Measurements from ENCODE around the gene UCKL1.
A peak's percentile ranks its signal among the peaks of the same experiment; 100 is the strongest.
"Not testable (repeated sequence)": the region's sequence is repeated elsewhere in the genome, so short reads cannot be mapped to it uniquely, and the experiment has no call there.

The UCKL1 gene

GRCh38 chr20:63971960-63972311, 15.7 kb upstream of the UCKL1 start:
- not testable (repeated sequence) for H3K27ac ChIP-seq (ENCODE audit: low read depth, low read length); H3K9ac ChIP-seq (ENCODE audit: low read depth, low read length); H3K4me1 ChIP-seq (ENCODE audit: insufficient read depth, low read length); H3K4me3 ChIP-seq (ENCODE audit: low read length)
- Histone ChIP-seq H3K27me3 (ENCODE audit: insufficient read depth, low read length) (peaks cover 11% of the 10 kb centered on the region), H3K36me3 (ENCODE audit: insufficient read depth, low read length) (peaks cover 14% of the 10 kb centered on the region), H3K9me3 (ENCODE audit: insufficient read depth, low read depth, low read length) (peaks cover 17% of the 10 kb centered on the region)
- WGBS = 90% methylated on average over 9 of the region's 10 CpGs

- Histone ChIP-seq H3K9ac (ENCODE audit: low read depth, low read length) (no peak overlapping the region), H3K4me1 (ENCODE audit: insufficient read depth, low read length) (peaks cover 4% of the 10 kb centered on the region), H3K4me3 (ENCODE audit: low read length) (no peak overlapping the region), H3K27ac (ENCODE audit: low read depth, low read length) (no peak overlapping the region), H3K27me3 (ENCODE audit: insufficient read depth, low read length) (peaks cover 11% of the 10 kb centered on the region), H3K36me3 (ENCODE audit: insufficient read depth, low read length) (peaks cover 24% of the 10 kb centered on the region), H3K9me3 (ENCODE audit: insufficient read depth, low read depth, low read length) (peaks cover 26% of the 10 kb centered on the region)
- WGBS = 88% methylated on average over 5 of the region's 5 CpGs
Observed at GRCh38 chr20:63970714-63971431, 14.7 kb upstream of the UCKL1 start.

- H3K9ac ChIP-seq (ENCODE audit: low read depth, low read length) = peak within 1 kb of the TSS; percentile 95
- peaks cover 11% of the 10 kb centered on the region for H3K27me3 ChIP-seq (ENCODE audit: insufficient read depth, low read length)
- 5% methylated on average over 47 of the region's 73 CpGs for WGBS
- peaks cover 4% of the 10 kb centered on the region for H3K4me1 ChIP-seq (ENCODE audit: insufficient read depth, low read length)
- peaks cover 26% of the 10 kb centered on the region for H3K9me3 ChIP-seq (ENCODE audit: insufficient read depth, low read depth, low read length)
- H3K4me3 ChIP-seq (ENCODE audit: low read length) = peak within 1 kb of the TSS; percentile 76
- H3K36me3 ChIP-seq (ENCODE audit: insufficient read depth, low read length) = peaks cover 24% of the 10 kb centered on the region
- H3K27ac ChIP-seq (ENCODE audit: low read depth, low read length) = peak within 1 kb of the TSS; percentile 58; the same call in 1 of the 2 replicates
Observed at GRCh38 chr20:63969838-63970713, 13.9 kb upstream of the UCKL1 start, which contains the start of gene ZNF512B. ZNF512B (minus strand) TSS chr20:63969930; CDS start chr20:63967950, 1,980 bp downstream.

- peaks cover 4% of the 10 kb centered on the region for H3K4me1 ChIP-seq (ENCODE audit: insufficient read depth, low read length)
- H3K9me3 ChIP-seq (ENCODE audit: insufficient read depth, low read depth, low read length) = peaks cover 32% of the 10 kb centered on the region
- peaks cover 29% of the 10 kb centered on the region for H3K36me3 ChIP-seq (ENCODE audit: insufficient read depth, low read length)
- H3K27ac ChIP-seq (ENCODE audit: low read depth, low read length) = peak overlapping the region; percentile 58; the same call in 1 of the 2 replicates
- peak overlapping the region; percentile 76 for H3K4me3 ChIP-seq (ENCODE audit: low read length)
- 2% methylated on average over 68 of the region's 70 CpGs for WGBS
- peaks cover 11% of the 10 kb centered on the region for H3K27me3 ChIP-seq (ENCODE audit: insufficient read depth, low read length)
- peak overlapping the region; percentile 95 for H3K9ac ChIP-seq (ENCODE audit: low read depth, low read length)
Observed at GRCh38 chr20:63968928-63969760, 12.9 kb upstream of the UCKL1 start.

- WGBS = 90% methylated on average over 14 of the region's 14 CpGs
- Histone ChIP-seq H3K27ac (ENCODE audit: low read depth, low read length) (no peak overlapping the region), H3K9me3 (ENCODE audit: insufficient read depth, low read depth, low read length) (peaks cover 38% of the 10 kb centered on the region), H3K4me3 (ENCODE audit: low read length) (peak overlapping the region; percentile 76), H3K27me3 (ENCODE audit: insufficient read depth, low read length) (peaks cover 11% of the 10 kb centered on the region), H3K4me1 (ENCODE audit: insufficient read depth, low read length) (peaks cover 4% of the 10 kb centered on the region), H3K36me3 (ENCODE audit: insufficient read depth, low read length) (peaks cover 37% of the 10 kb centered on the region), H3K9ac (ENCODE audit: low read depth, low read length) (peak overlapping the region; percentile 95; the same call in 1 of the 2 replicates)
Observed at GRCh38 chr20:63968136-63968927, 12.1 kb upstream of the UCKL1 start.

- H3K36me3 ChIP-seq (ENCODE audit: insufficient read depth, low read length) = peaks cover 45% of the 10 kb centered on the region
- peaks cover 11% of the 10 kb centered on the region for H3K27me3 ChIP-seq (ENCODE audit: insufficient read depth, low read length)
- no peak overlapping the region for H3K27ac ChIP-seq (ENCODE audit: low read depth, low read length)
- H3K4me3 ChIP-seq (ENCODE audit: low read length) = no peak overlapping the region; the same call in 1 of the 2 replicates
- peaks cover 4% of the 10 kb centered on the region for H3K4me1 ChIP-seq (ENCODE audit: insufficient read depth, low read length)
- H3K9ac ChIP-seq (ENCODE audit: low read depth, low read length) = no peak overlapping the region
- 93% methylated on average over 28 of the region's 28 CpGs for WGBS
- H3K9me3 ChIP-seq (ENCODE audit: insufficient read depth, low read depth, low read length) = peaks cover 38% of the 10 kb centered on the region
Observed at GRCh38 chr20:63967330-63968135, 11.3 kb upstream of the UCKL1 start.

- no peak overlapping the region for H3K27ac ChIP-seq (ENCODE audit: low read depth, low read length)
- peaks cover 4% of the 10 kb centered on the region for H3K4me1 ChIP-seq (ENCODE audit: insufficient read depth, low read length)
- peaks cover 11% of the 10 kb centered on the region for H3K27me3 ChIP-seq (ENCODE audit: insufficient read depth, low read length)
- H3K9ac ChIP-seq (ENCODE audit: low read depth, low read length) = no peak overlapping the region
- 96% methylated on average over 13 of the region's 13 CpGs for WGBS
- H3K36me3 ChIP-seq (ENCODE audit: insufficient read depth, low read length) = peaks cover 51% of the 10 kb centered on the region
- H3K9me3 ChIP-seq (ENCODE audit: insufficient read depth, low read depth, low read length) = peaks cover 38% of the 10 kb centered on the region
- no peak overlapping the region for H3K4me3 ChIP-seq (ENCODE audit: low read length)
Observed at GRCh38 chr20:63966944-63967322, 10.7 kb upstream of the UCKL1 start.

GRCh38 chr20:63966172-63966943, 10.1 kb upstream of the UCKL1 start:
- Histone ChIP-seq H3K4me3 (ENCODE audit: low read length) (no peak overlapping the region), H3K27ac (ENCODE audit: low read depth, low read length) (no peak overlapping the region)
- 96% methylated on average over 27 of the region's 27 CpGs for WGBS

GRCh38 chr20:63964412-63964811, 8.2 kb upstream of the UCKL1 start:
- no peak overlapping the region for H3K9ac ChIP-seq (ENCODE audit: low read depth, low read length)
- 96% methylated on average over 16 of the region's 16 CpGs for WGBS
- no peak overlapping the region for H3K4me3 ChIP-seq (ENCODE audit: low read length)
- peaks cover 66% of the 10 kb centered on the region for H3K36me3 ChIP-seq (ENCODE audit: insufficient read depth, low read length)
- H3K27me3 ChIP-seq (ENCODE audit: insufficient read depth, low read length) = no peaks in the 10 kb centered on the region
- H3K9me3 ChIP-seq (ENCODE audit: insufficient read depth, low read depth, low read length) = peaks cover 38% of the 10 kb centered on the region
- peaks cover 5% of the 10 kb centered on the region; the same call in 1 of the 2 replicates for H3K4me1 ChIP-seq (ENCODE audit: insufficient read depth, low read length)
- H3K27ac ChIP-seq (ENCODE audit: low read depth, low read length) = no peak overlapping the region

More at GRCh38 chr20:63966172-63966943, 10.1 kb upstream of the UCKL1 start:
- peaks cover 11% of the 10 kb centered on the region for H3K27me3 ChIP-seq (ENCODE audit: insufficient read depth, low read length)
- peaks cover 4% of the 10 kb centered on the region for H3K4me1 ChIP-seq (ENCODE audit: insufficient read depth, low read length)
- H3K9me3 ChIP-seq (ENCODE audit: insufficient read depth, low read depth, low read length) = peaks cover 38% of the 10 kb centered on the region
- H3K36me3 ChIP-seq (ENCODE audit: insufficient read depth, low read length) = peaks cover 57% of the 10 kb centered on the region
- H3K9ac ChIP-seq (ENCODE audit: low read depth, low read length) = no peak overlapping the region
